ENCODE results near the gene ATP2A1. TPM values are rescaled to one million over a fixed set of nuclear protein-coding genes. Genes with fewer than 3 reads are reported as not detected.
"Not testable (repeated sequence)": the region's sequence is repeated elsewhere in the genome, so short reads cannot be mapped to it uniquely, and the experiment has no call there.

Gene ATP2A1
- total RNA-seq, 2 experiments from 2014 or later: 3.3 to 3.8 TPM

- peak overlapping the region; percentile 94 for H3K4me3 Mint-ChIP-seq
- no peaks in the 10 kb centered on the region for H3K9me3 Mint-ChIP-seq
- CTCF ChIA-PET: interaction anchor here (1.1 to 5.3 kb wide), 5 partner anchors 10 to 80 kb away, joined by 3 to 30 read pairs (median 8); partner anchors contain the start of genes ATP2A1 and TUFM
Observed at GRCh38 chr16:28863929-28864793, 14.1 kb upstream of the ATP2A1 start.

GRCh38 chr16:28865001-28865688 lies 13.1 kb upstream of the ATP2A1 start:
- Mint-ChIP-seq H3K4me3 (peak overlapping the region; percentile 94), H3K9me3 (no peaks in the 10 kb centered on the region), H3K27ac (peak overlapping the region; percentile 61), H3K36me3 (peaks cover 9% of the 10 kb centered on the region), H3K4me1 (ENCODE audit: low read depth) (peaks cover 23% of the 10 kb centered on the region), H3K27me3 (no peaks in the 10 kb centered on the region)
- POLR2A ChIA-PET: interaction anchor here (1.1 to 4.5 kb wide), 5 partner anchors 14 to 61 kb away, joined by 3 to 55 read pairs (median 9); partner anchors contain the start of genes ATP2A1, ATXN2L, RABEP2 and TUFM
- CTCF ChIA-PET: interaction anchor here (1.1 to 5.3 kb wide), 5 partner anchors 9 to 79 kb away, joined by 3 to 30 read pairs (median 8); partner anchors contain the start of genes ATP2A1 and TUFM
- intact Hi-C loops (cut with micrococcal nuclease): no loop called here
- no peak for DNase-seq

More at GRCh38 chr16:28863929-28864793, 14.1 kb upstream of the ATP2A1 start:
- peak; percentile 38 for DNase-seq
- no peaks in the 10 kb centered on the region for H3K27me3 Mint-ChIP-seq
- H3K27ac Mint-ChIP-seq: peak overlapping the region; percentile 98
- POLR2A ChIA-PET: interaction anchor here (1.1 to 4.5 kb wide), 8 partner anchors 11 to 62 kb away, joined by 3 to 55 read pairs (median 6); partner anchors contain the start of genes ATP2A1, ATXN2L, RABEP2 and TUFM
- intact Hi-C loops (cut with micrococcal nuclease): loop anchor here (1.0 to 5.0 kb wide), 5 partner anchors 17 to 88 kb away; partner anchors contain the start of genes NFATC2IP, RABEP2 and TUFM
- peaks cover 24% of the 10 kb centered on the region for H3K4me1 Mint-ChIP-seq (ENCODE audit: low read depth)
- peaks cover 6% of the 10 kb centered on the region for H3K36me3 Mint-ChIP-seq

GRCh38 chr16:28865722-28866453 lies 12.4 kb upstream of the ATP2A1 start:
- Mint-ChIP-seq H3K27ac (no peak overlapping the region), H3K4me1 (ENCODE audit: low read depth) (peaks cover 23% of the 10 kb centered on the region), H3K4me3 (no peak overlapping the region), H3K36me3 (peaks cover 12% of the 10 kb centered on the region), H3K9me3 (no peaks in the 10 kb centered on the region), H3K27me3 (no peaks in the 10 kb centered on the region)
- no peak for DNase-seq
- ChIA-PET POLR2A (interaction anchor here (2.7 to 4.5 kb wide), 3 partner anchors 20 to 60 kb away, joined by 9 to 55 read pairs (median 23); partner anchors contain the start of genes ATXN2L, RABEP2 and TUFM), CTCF (interaction anchor here (1.7 to 5.3 kb wide), 4 partner anchors 8 to 79 kb away, joined by 7 to 30 read pairs (median 18); partner anchors contain the start of genes ATP2A1 and TUFM)
- intact Hi-C loops (cut with micrococcal nuclease): no loop called here

GRCh38 chr16:28866454-28866804 lies 11.9 kb upstream of the ATP2A1 start:
- Mint-ChIP-seq H3K4me1 (ENCODE audit: low read depth) (peaks cover 23% of the 10 kb centered on the region), H3K4me3 (no peak overlapping the region), H3K27ac (no peak overlapping the region), H3K9me3 (no peaks in the 10 kb centered on the region), H3K36me3 (peaks cover 12% of the 10 kb centered on the region), H3K27me3 (no peaks in the 10 kb centered on the region)
- no peak for DNase-seq
- intact Hi-C loops (cut with micrococcal nuclease): no loop called here
- CTCF ChIA-PET: interaction anchor here (3.0 kb wide), 1 partner anchor 20 kb away, joined by 8 read pairs; the partner anchor contains the start of gene TUFM
- POLR2A ChIA-PET: no interaction called here

- no peaks in the 10 kb centered on the region for H3K27me3 Mint-ChIP-seq
- DNase-seq: no peak
- H3K9me3 Mint-ChIP-seq: no peaks in the 10 kb centered on the region
- intact Hi-C loops (cut with micrococcal nuclease): no loop called here
- ChIA-PET POLR2A (no interaction called here), CTCF (no interaction called here)
- no peak overlapping the region for H3K27ac Mint-ChIP-seq
- H3K4me1 Mint-ChIP-seq (ENCODE audit: low read depth): peaks cover 17% of the 10 kb centered on the region
- no peak overlapping the region for H3K4me3 Mint-ChIP-seq
- peaks cover 10% of the 10 kb centered on the region for H3K36me3 Mint-ChIP-seq
Observed at GRCh38 chr16:28867241-28867640, 11.0 kb upstream of the ATP2A1 start.

- H3K27me3 Mint-ChIP-seq; POLR2A ChIA-PET; CTCF ChIA-PET; H3K27ac Mint-ChIP-seq; H3K9me3 Mint-ChIP-seq; H3K4me3 Mint-ChIP-seq; intact Hi-C loops (cut with micrococcal nuclease); H3K36me3 Mint-ChIP-seq; DNase-seq: not testable (repeated sequence)
- H3K4me1 Mint-ChIP-seq (ENCODE audit: low read depth): peaks cover 17% of the 10 kb centered on the region
Observed at GRCh38 chr16:28867646-28868045, 10.6 kb upstream of the ATP2A1 start.

GRCh38 chr16:28869201-28869600 lies 9.1 kb upstream of the ATP2A1 start:
- no peaks in the 10 kb centered on the region for H3K9me3 Mint-ChIP-seq
- POLR2A ChIA-PET: no interaction called here
- H3K27me3 Mint-ChIP-seq: no peaks in the 10 kb centered on the region
- H3K36me3 Mint-ChIP-seq: peaks cover 8% of the 10 kb centered on the region
- no peak overlapping the region for H3K4me3 Mint-ChIP-seq
- CTCF ChIA-PET: interaction anchor here (1.3 kb wide), 1 partner anchor 76 kb away, joined by 5 read pairs; no protein-coding TSS in a partner anchor
- no peak overlapping the region for H3K27ac Mint-ChIP-seq
- intact Hi-C loops (cut with micrococcal nuclease): no loop called here
- peaks cover 13% of the 10 kb centered on the region for H3K4me1 Mint-ChIP-seq (ENCODE audit: low read depth)
- DNase-seq: no peak

GRCh38 chr16:28872952-28873351 lies 5.3 kb upstream of the ATP2A1 start:
- H3K9me3 Mint-ChIP-seq: no peaks in the 10 kb centered on the region
- CTCF ChIA-PET: interaction anchor here (0.8 to 3.9 kb wide), 8 partner anchors 10 to 106 kb away, joined by 3 to 42 read pairs (median 4); partner anchors contain the start of gene SH2B1
- peaks cover 10% of the 10 kb centered on the region for H3K36me3 Mint-ChIP-seq
- H3K4me3 Mint-ChIP-seq: no peak overlapping the region
- H3K27ac Mint-ChIP-seq: no peak overlapping the region
- no peaks in the 10 kb centered on the region for H3K4me1 Mint-ChIP-seq (ENCODE audit: low read depth)
- no peak for DNase-seq
- POLR2A ChIA-PET: no interaction called here
- no peaks in the 10 kb centered on the region for H3K27me3 Mint-ChIP-seq
- intact Hi-C loops (cut with micrococcal nuclease): no loop called here

GRCh38 chr16:28873543-28874201 lies 4.6 kb upstream of the ATP2A1 start:
- Mint-ChIP-seq H3K4me3 (no peak overlapping the region), H3K36me3 (peaks cover 10% of the 10 kb centered on the region), H3K27ac (no peak overlapping the region), H3K4me1 (ENCODE audit: low read depth) (peaks cover 4% of the 10 kb centered on the region), H3K27me3 (no peaks in the 10 kb centered on the region), H3K9me3 (no peaks in the 10 kb centered on the region)
- CTCF ChIA-PET: interaction anchor here (0.8 to 3.9 kb wide), 10 partner anchors 10 to 1603 kb away, joined by 3 to 42 read pairs (median 4); partner anchors contain the start of gene SH2B1
- POLR2A ChIA-PET: interaction anchor here (0.6 kb wide), 1 partner anchor 41 kb away, joined by 3 read pairs; no protein-coding TSS in a partner anchor
- peak; percentile 68 for DNase-seq
- intact Hi-C loops (cut with micrococcal nuclease): no loop called here

- CTCF ChIA-PET: interaction anchor here (1.0 to 3.9 kb wide), 5 partner anchors 11 to 1604 kb away, joined by 3 to 42 read pairs (median 4); partner anchors contain the start of gene SH2B1
- no peaks in the 10 kb centered on the region for H3K27me3 Mint-ChIP-seq
- H3K9me3 Mint-ChIP-seq: no peaks in the 10 kb centered on the region
- H3K27ac Mint-ChIP-seq: no peak overlapping the region
- intact Hi-C loops (cut with micrococcal nuclease): no loop called here
- no peak for DNase-seq
- POLR2A ChIA-PET: interaction anchor here (0.5 to 1.4 kb wide), 2 partner anchors 11 to 657 kb away, joined by 3 to 4 read pairs; partner anchors contain the start of gene SH2B1
- H3K36me3 Mint-ChIP-seq: peaks cover 6% of the 10 kb centered on the region
- peaks cover 10% of the 10 kb centered on the region for H3K4me1 Mint-ChIP-seq (ENCODE audit: low read depth)
- H3K4me3 Mint-ChIP-seq: no peak overlapping the region
Observed at GRCh38 chr16:28874406-28874805, 3.9 kb upstream of the ATP2A1 start.
